A549 treated with Hydrocortisone at 1 μM for 4 hours (cell line): ENCODE data around the gene QSOX2. TPM values are rescaled to one million over a fixed set of nuclear protein-coding genes. Genes with fewer than 3 reads are reported as not detected.

Experiments used
- total RNA-seq: library from RNA; stranded (reverse); fragments of 200-300 nt; extraction: Qiagen RNA extraction; gene quantifications from 5 replicates; pipeline ENCODE4 v1.2.3, GENCODE V29; 2022

The QSOX2 gene, protein sequence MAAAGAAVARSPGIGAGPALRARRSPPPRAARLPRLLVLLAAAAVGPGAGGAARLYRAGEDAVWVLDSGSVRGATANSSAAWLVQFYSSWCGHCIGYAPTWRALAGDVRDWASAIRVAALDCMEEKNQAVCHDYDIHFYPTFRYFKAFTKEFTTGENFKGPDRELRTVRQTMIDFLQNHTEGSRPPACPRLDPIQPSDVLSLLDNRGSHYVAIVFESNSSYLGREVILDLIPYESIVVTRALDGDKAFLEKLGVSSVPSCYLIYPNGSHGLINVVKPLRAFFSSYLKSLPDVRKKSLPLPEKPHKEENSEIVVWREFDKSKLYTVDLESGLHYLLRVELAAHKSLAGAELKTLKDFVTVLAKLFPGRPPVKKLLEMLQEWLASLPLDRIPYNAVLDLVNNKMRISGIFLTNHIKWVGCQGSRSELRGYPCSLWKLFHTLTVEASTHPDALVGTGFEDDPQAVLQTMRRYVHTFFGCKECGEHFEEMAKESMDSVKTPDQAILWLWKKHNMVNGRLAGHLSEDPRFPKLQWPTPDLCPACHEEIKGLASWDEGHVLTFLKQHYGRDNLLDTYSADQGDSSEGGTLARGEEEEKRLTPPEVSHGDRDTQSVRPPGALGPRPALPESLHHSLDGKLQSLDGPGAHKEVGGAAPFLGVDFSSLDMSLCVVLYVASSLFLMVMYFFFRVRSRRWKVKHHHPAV
- total RNA-seq = 25.4 to 28.6 TPM (median 27.0 TPM) in 5 replicates

DNA sequence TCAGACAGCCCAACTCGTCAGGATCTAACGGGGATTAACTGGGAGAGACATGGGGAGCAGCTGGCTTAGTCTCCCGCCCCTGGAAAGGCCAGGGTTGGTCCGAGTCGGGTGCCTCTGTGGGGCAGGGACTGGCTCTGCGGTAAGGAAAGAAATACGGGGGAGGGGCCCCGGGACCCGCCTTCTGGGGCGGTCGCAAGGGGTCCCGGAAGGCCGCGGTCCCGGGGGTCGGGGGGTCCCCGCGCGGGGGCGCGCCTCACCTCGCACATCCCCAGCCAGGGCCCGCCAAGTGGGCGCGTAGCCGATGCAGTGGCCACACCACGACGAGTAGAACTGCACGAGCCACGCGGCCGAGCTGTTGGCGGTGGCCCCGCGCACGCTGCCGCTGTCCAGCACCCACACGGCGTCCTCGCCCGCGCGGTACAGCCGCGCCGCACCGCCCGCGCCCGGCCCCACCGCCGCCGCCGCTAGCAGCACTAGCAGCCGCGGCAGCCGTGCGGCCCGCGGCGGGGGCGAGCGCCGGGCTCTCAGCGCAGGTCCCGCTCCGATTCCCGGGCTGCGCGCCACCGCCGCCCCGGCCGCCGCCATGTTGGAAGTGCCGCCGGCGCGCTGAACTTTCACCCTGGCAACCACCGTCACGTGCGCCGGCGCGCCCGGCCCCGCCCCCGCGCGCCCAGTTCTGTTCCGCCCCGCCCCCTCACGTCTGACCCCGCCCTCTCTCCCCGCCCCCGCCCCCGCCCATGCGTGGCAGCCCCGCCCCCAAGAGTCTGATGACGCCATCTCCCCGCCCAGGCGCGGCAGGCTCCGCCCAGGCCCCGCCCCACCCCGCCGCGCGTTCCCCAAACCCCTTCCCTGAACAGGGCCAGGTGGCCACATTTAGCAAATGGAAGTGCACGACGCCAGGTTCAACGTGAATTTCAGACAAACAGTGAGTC lies at the start of gene QSOX2:
QSOX2 (minus strand) TSS at position 594 of the 932 bp plus-strand sequence; CDS start at position 585, 9 bp downstream.

DNA sequence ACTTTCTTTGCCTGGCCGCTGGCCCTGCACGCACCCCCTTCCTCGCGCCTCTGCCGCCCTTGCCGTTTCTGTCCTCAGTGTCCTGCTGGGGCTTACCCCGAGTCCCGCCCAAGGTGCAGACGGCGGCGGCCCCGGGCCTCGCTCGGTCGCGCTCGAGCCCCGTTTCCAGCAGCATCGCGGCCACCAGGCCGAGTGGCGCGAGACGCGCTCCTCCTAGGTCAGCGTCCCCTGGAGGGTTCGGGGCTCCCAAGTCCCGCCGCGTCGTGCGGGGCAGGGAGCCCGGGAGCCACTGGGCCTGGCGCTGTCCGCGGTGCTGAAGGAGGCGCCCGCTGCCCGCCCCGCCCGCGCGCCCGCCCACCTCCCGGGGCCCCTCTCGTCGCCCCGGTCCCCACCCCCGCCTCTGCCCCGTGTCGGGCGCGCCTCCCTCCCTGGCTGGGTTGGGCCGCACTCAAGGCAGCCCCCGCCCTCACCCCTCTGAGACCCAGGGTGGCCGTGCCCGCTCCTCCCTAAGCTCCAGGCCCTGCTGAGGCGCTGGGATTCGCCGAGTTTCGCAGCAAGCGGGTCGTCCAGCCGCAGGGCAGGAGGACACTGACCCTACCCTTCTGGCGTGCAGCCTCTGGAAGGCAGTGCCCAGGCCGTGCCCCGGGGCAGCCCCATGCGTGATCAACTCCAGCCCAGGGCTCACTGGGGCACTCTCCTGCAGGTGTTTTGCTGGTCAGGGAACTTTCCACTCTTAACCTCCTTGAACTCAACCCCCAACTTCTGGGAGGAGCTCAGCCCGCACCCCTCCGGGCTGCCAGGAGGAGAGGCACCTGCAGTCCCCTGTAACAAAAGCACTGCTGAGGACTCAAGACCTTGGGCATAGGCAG lies 40.5 kb downstream of the QSOX2 start, which contains the start of gene LHX3:
LHX3 (minus strand) TSS at position 291 of the 869 bp plus-strand sequence; CDS start at position 175, 116 bp downstream.

Other genes starting within 250 kb of the QSOX2 start
- gene NACC2, start 150.5 kb downstream of the QSOX2 start, total RNA-seq = 32.4 to 36.5 TPM (median 34.7 TPM) in 5 replicates
- 36.5 to 48.0 TPM (median 45.2 TPM) in 5 replicates for gene TMEM250, start 126.9 kb downstream of the QSOX2 start, total RNA-seq
- 0.03 to 0.16 TPM (median 0.10 TPM) in 4 of 5 replicates, not detected in the other for gene LHX3, start 40.7 kb downstream of the QSOX2 start, total RNA-seq
- gene CCDC187, start 58.3 kb upstream of the QSOX2 start, total RNA-seq = 0.02 to 0.03 TPM in 2 of 5 replicates, not detected in the others
- 10.3 to 14.9 TPM (median 13.5 TPM) in 5 replicates for gene GPSM1, start 81.7 kb upstream of the QSOX2 start, total RNA-seq
- gene DNLZ, start 117.9 kb upstream of the QSOX2 start, total RNA-seq = 18.3 to 40.2 TPM (median 36.0 TPM) in 5 replicates
- gene CARD9, start 127.9 kb upstream of the QSOX2 start, total RNA-seq = 0.81 to 1.7 TPM (median 0.97 TPM) in 5 replicates
- 11.6 to 13.3 TPM (median 12.0 TPM) in 5 replicates for gene SNAPC4, start 154.4 kb upstream of the QSOX2 start, total RNA-seq
- gene ENTR1, start 164.8 kb upstream of the QSOX2 start, total RNA-seq = 62.3 to 72.1 TPM (median 70.1 TPM) in 5 replicates
- 80.0 to 132 TPM (median 81.1 TPM) in 5 replicates for gene PMPCA, start 164.8 kb upstream of the QSOX2 start, total RNA-seq
- 14.1 to 21.2 TPM (median 19.7 TPM) in 5 replicates for gene INPP5E, start 194.0 kb upstream of the QSOX2 start, total RNA-seq
- 54.8 to 61.7 TPM (median 59.6 TPM) in 5 replicates for gene SEC16A, start 237.2 kb upstream of the QSOX2 start, total RNA-seq